OCI-LY1 (cell line): ENCODE measurements around the gene BNIP2.

Source experiments
- H2AFZ ChIP-seq: fragments of 200-600 bp; sonication (generic), shearing (Covaris generic); 2 replicates; pipeline ENCODE4 v1.6.0; 2014; ENCODE audit warnings: antibody characterized with exemption, mild to moderate bottlenecking, low read length
- H3F3A ChIP-seq: fragments of 200-600 bp; sonication (generic), shearing (Covaris generic); 2 replicates; pipeline ENCODE4 v1.6.0; 2014; ENCODE audit warnings: mild to moderate bottlenecking, antibody characterized with exemption, low read length, moderate library complexity; ENCODE audit not compliant: insufficient read depth
- H3K27ac ChIP-seq: fragments of 200-600 bp; sonication (generic); 2 replicates; pipeline ENCODE4 v1.5.1; 2014; ENCODE audit warnings: low read length, mixed run types, mild to moderate bottlenecking, low read depth; ENCODE audit not compliant: poor library complexity, severe bottlenecking
- H3K27me3 ChIP-seq: fragments of 200-600 bp; sonication (generic); 2 replicates; pipeline ENCODE4 v1.6.0; 2014; ENCODE audit warnings: antibody characterized with exemption, mild to moderate bottlenecking, low read length, moderate library complexity; ENCODE audit not compliant: insufficient read depth
- H3K36me3 ChIP-seq: fragments of 200-600 bp; sonication (generic); 2 replicates; pipeline ENCODE4 v1.6.1; 2014; ENCODE audit warnings: mild to moderate bottlenecking, antibody characterized with exemption, low read length, moderate library complexity, mixed read lengths; ENCODE audit not compliant: insufficient read depth
- H3K4me1 ChIP-seq: fragments of 200-600 bp; sonication (generic); 2 replicates; pipeline ENCODE4 v1.5.1; 2014; ENCODE audit warnings: mild to moderate bottlenecking, low read length, moderate library complexity; ENCODE audit not compliant: insufficient read depth, severe bottlenecking
- H3K4me2 ChIP-seq: fragments of 200-600 bp; sonication (generic), shearing (Covaris generic); 2 replicates; pipeline ENCODE4 v1.6.1; 2014; ENCODE audit warnings: low read length
- H3K4me3 ChIP-seq: fragments of 200-600 bp; sonication (generic); 2 replicates; pipeline ENCODE4 v1.5.1; 2014; ENCODE audit warnings: low read length, low read depth, mild to moderate bottlenecking, mixed read lengths; ENCODE audit not compliant: poor library complexity, severe bottlenecking
- H3K79me2 ChIP-seq: fragments of 200-600 bp; shearing (Covaris generic); 2 replicates; pipeline ENCODE4 v1.6.1; 2016; ENCODE audit warnings: mixed run types, low read length, mixed read lengths; ENCODE audit not compliant: insufficient read depth
- H3K9ac ChIP-seq: fragments of 200-600 bp; sonication (generic), shearing (Covaris generic); 2 replicates; pipeline ENCODE4 v1.6.1; 2014; ENCODE audit warnings: mild to moderate bottlenecking, low read length, mixed read lengths
- H3K9me2 ChIP-seq: fragments of 200-600 bp; sonication (generic), shearing (Covaris generic); 2 replicates; pipeline ENCODE4 v1.6.1; 2014; ENCODE audit warnings: low read depth, mild to moderate bottlenecking, low read length, mixed read lengths
- H3K9me3 ChIP-seq: fragments of 200-600 bp; shearing (Covaris generic); 2 replicates; pipeline ENCODE4 v1.6.1; 2014; ENCODE audit warnings: low read length, mixed read lengths
- H4K20me1 ChIP-seq: fragments of 200-600 bp; sonication (generic), shearing (Covaris generic); 2 replicates; pipeline ENCODE4 v1.6.0; 2016; ENCODE audit warnings: mild to moderate bottlenecking, low read length; ENCODE audit not compliant: insufficient read depth
- EZH2 ChIP-seq: fragments of 200-600 bp; sonication (generic), shearing (Covaris generic); IDR thresholded peaks from 2 replicates; pipeline ENCODE4 v1.8.0; 2017; ENCODE audit warnings: borderline replicate concordance, mixed run types, mild to moderate bottlenecking, antibody characterized with exemption, low read length, moderate library complexity, mixed read lengths
- TF ChIP-seq, protein P1 (sequence below): fragments of 200-600 bp; sonication (generic), shearing (Covaris generic); IDR thresholded peaks from 2 replicates; pipeline ENCODE4 v1.5.1; 2017; ENCODE audit warnings: mild to moderate bottlenecking, antibody characterized with exemption, low read length, moderate library complexity, mixed read lengths

The BNIP2 gene

DNA sequence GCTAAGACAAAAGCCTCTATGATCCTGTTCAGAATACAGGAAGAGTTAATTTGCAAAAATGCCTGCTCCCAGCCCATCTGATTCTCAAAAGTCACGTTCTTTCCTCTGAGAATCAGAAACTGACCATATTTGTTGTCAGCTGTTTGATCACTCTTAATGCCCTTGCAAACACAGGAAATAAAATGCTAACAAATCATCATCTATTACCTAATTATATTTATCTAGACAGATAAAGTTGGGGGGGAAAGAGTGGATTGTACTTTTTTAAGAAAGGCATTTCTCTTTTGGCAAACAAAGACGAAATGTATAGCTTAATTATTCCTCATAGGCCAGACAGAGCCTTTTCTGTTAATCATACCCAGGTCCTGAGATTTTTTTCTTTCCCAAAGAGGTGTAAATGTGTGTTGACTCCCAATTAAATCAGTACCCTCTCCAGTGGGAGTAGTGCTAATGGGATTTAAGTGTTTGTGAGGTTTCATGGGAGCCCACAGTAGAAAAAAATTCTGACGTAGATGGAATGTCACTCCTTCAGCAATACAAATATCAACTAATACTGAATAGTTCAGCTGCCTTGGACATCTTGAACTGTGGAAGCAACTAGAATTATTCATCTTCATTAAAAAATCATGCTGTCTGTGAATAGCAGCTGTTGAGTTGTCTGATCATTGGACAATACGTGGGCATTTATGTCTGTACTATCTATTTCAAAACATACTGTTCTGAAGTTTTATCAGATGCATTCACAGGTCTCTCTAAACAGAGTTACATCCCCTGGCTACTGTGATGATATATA is 22.5 kb upstream of the BNIP2 start:
- no peak for TF ChIP-seq EZH2
- TF ChIP-seq, protein P1, sequence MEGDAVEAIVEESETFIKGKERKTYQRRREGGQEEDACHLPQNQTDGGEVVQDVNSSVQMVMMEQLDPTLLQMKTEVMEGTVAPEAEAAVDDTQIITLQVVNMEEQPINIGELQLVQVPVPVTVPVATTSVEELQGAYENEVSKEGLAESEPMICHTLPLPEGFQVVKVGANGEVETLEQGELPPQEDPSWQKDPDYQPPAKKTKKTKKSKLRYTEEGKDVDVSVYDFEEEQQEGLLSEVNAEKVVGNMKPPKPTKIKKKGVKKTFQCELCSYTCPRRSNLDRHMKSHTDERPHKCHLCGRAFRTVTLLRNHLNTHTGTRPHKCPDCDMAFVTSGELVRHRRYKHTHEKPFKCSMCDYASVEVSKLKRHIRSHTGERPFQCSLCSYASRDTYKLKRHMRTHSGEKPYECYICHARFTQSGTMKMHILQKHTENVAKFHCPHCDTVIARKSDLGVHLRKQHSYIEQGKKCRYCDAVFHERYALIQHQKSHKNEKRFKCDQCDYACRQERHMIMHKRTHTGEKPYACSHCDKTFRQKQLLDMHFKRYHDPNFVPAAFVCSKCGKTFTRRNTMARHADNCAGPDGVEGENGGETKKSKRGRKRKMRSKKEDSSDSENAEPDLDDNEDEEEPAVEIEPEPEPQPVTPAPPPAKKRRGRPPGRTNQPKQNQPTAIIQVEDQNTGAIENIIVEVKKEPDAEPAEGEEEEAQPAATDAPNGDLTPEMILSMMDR: no peak
- no peaks in the 10 kb centered on the region for H3F3A ChIP-seq
- no peaks in the 10 kb centered on the region for H4K20me1 ChIP-seq
- H3K9ac ChIP-seq: no peak overlapping the region
- no peaks in the 10 kb centered on the region for H3K9me2 ChIP-seq
- H3K27me3 ChIP-seq: peaks cover 7% of the 10 kb centered on the region; the same call in 1 of the 2 replicates
- H3K36me3 ChIP-seq: no peaks in the 10 kb centered on the region
- H3K27ac ChIP-seq: no peak overlapping the region
- H3K79me2 ChIP-seq: no peaks in the 10 kb centered on the region
- no peak overlapping the region for H2AFZ ChIP-seq
- no peak overlapping the region for H3K4me3 ChIP-seq
- H3K4me2 ChIP-seq: no peak overlapping the region
- H3K4me1 ChIP-seq: no peaks in the 10 kb centered on the region
- peaks cover 7% of the 10 kb centered on the region; the same call in 1 of the 2 replicates for H3K9me3 ChIP-seq

DNA sequence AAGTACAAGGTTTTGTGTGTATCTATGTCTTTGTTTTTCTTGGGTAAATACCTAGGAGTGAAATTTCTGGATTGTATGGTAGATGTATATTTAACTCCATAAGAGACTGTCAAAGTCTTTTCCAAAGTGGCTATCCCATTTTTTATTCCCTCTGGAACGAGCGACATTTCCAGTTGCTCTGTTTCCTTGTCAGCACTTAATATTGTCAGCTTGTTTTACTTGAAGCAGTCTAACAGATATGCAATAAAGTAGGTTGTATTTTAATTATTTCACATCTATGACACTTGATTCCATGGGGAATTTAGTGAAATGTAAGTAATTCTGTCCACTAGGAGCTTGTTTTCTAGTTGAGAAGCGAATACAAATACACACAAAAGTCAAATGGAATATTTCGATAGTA is 18.5 kb upstream of the BNIP2 start:
- Histone ChIP-seq H3K4me2 (no peak overlapping the region), H3K27ac (no peak overlapping the region), H3K4me3 (no peak overlapping the region), H3K79me2 (no peaks in the 10 kb centered on the region), H3K36me3 (no peaks in the 10 kb centered on the region), H3F3A (no peaks in the 10 kb centered on the region), H3K9me2 (no peaks in the 10 kb centered on the region), H2AFZ (no peak overlapping the region), H3K9me3 (peaks cover 7% of the 10 kb centered on the region; the same call in 1 of the 2 replicates), H3K9ac (no peak overlapping the region), H4K20me1 (no peaks in the 10 kb centered on the region), H3K27me3 (peaks cover 7% of the 10 kb centered on the region; the same call in 1 of the 2 replicates), H3K4me1 (no peaks in the 10 kb centered on the region)
- TF ChIP-seq, protein P1: no peak

DNA sequence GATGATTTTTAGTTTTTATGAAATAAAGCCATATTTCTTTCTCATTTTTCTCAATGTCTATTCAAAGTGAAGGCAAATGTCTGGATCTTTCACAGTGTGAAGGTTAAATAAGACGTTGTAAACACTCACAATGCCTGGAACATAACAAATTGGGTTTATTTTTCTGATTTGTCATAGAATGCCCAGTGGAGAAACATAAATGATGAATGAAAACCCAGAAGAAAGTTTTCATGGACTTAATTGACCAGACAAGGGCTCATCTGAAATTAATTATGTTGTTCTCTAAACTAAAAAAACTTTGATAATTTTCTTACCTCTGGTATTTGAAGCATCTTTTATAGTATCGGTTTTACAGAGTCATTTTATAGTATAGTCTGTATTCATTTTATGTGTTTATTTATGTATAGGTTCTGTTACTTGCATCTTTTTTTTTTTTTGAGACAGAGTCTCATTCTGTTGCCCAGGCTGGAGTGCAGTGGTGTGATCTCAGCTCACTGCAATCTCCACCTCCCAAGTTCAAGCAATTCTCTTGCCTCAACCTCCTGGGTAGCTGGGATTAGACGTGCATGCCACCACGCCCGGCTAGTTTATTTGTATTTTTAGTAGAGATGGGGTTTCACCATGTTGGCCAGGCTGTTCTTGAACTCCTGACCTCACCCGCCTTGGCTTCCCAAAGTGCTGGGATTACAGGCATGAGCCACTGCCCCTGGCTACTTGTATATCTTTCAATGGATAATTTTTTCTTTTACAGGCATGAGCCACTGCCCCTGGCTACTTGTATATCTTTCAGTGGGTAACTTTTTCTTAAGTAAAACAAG is 15.1 kb upstream of the BNIP2 start:
- H3K27me3 ChIP-seq: peaks cover 7% of the 10 kb centered on the region; the same call in 1 of the 2 replicates
- no peak overlapping the region for H2AFZ ChIP-seq
- no peak overlapping the region for H3K4me3 ChIP-seq
- H4K20me1 ChIP-seq: no peaks in the 10 kb centered on the region
- no peak overlapping the region for H3K4me2 ChIP-seq
- H3K9me2 ChIP-seq: no peaks in the 10 kb centered on the region
- no peaks in the 10 kb centered on the region for H3F3A ChIP-seq
- H3K36me3 ChIP-seq: no peaks in the 10 kb centered on the region
- H3K9ac ChIP-seq: no peak overlapping the region
- H3K9me3 ChIP-seq: peaks cover 7% of the 10 kb centered on the region; the same call in 1 of the 2 replicates
- no peaks in the 10 kb centered on the region for H3K4me1 ChIP-seq
- H3K27ac ChIP-seq: no peak overlapping the region
- TF ChIP-seq EZH2: no peak
- TF ChIP-seq, protein P1: no peak
- H3K79me2 ChIP-seq: no peaks in the 10 kb centered on the region
